GM19328 (cell line): ENCODE data around the gene SLC35A5.

ENCODE experiments used
- ATAC-seq: cut with Tn5 transposase; IDR thresholded peaks from one replicate; pipeline ENCODE4 v1.9.1; 2021; ENCODE audit warnings: mild to moderate bottlenecking, moderate library complexity; ENCODE audit not compliant: unreplicated experiment

The SLC35A5 gene

DNA sequence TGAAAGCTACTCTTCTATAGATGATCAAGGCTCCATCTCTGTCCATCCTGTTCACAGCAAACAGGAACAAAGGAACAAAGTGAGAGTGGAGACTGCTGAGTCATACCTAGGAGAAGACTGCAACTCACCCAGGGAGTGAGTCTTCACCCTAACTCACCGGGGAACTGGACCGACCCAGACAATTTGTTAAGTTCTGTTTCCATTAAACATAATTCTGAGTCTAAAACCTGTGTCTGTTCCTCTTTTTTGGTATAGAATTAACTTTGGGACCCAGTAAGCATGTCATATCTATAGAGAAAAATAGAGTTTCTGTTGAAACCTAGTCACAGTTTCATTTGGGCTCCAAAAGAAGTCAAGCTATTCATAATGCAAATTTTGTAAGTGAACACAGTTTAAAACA, 57.5 kb downstream of the SLC35A5 start:
- no peak for ATAC-seq

GRCh38 chr3:112623213-112623612, 61.4 kb downstream of the SLC35A5 start:
- no peak for ATAC-seq

DNA sequence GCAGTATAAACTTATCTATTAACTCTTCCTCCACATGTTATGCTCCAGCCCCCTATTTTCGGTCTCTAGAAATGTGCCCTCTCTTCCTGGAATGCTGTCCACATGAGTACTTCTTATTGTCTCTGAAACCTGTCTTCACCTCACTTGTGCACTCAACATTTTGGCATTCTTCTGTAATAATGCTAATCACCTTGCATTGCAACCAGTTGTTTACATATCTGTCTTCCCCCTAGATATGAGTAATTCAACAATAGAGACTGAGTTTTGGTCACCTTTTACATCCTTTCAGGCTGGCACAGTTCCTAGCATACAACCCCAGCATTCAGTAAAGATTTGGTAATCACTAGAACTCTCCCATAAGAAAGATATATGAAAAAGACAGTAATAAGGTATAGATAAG, 61.9 kb downstream of the SLC35A5 start:
- ATAC-seq: no peak

- no peak for ATAC-seq
These were observed 65.6 kb downstream of the SLC35A5 start for GRCh38 chr3:112627419-112627818.

DNA sequence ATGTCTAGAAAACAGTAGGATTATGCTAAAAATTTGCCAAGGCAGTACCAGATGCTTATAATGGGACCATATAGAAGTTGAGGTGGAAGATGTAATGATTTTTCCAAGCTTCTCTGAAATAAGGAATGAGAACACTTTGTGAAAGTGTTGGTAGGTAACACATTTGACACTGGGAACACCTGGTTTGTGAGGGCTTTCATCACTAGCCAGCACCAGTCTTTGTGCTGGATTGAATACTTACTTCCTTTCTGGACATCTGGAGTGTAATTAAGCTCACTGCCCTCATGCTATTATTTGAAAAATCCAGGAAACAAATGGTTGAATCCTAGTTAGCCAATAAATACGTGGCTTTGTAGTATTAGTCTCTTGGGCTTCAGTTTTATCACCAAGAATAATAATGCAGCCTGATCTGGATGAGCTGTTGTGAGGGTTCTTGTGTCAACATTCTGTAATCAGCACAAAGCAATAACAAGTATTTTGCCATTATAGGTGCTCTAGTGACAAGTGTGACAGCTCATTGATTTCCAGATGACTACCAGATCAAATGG, 66.1 kb downstream of the SLC35A5 start:
- no peak for ATAC-seq

DNA sequence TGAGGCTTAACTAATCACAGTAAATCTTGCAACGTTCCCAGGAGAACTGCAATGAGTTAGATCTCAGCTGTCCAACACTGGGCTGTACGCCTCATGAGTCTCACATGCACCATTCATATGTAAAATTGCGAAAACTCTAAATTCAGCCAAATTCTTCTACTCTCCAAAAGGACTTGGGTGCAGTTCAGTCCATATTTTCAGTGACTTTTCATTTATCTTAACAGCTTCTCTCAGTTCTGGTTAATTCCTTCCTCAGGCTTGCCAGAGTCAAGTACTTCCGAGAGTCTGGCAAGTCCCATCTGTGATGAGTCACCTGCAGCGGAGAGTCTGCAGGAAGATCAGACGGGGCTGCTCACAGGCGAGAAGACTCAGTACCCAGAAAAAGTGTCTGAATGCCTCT, 67.6 kb downstream of the SLC35A5 start:
- ATAC-seq: no peak

DNA sequence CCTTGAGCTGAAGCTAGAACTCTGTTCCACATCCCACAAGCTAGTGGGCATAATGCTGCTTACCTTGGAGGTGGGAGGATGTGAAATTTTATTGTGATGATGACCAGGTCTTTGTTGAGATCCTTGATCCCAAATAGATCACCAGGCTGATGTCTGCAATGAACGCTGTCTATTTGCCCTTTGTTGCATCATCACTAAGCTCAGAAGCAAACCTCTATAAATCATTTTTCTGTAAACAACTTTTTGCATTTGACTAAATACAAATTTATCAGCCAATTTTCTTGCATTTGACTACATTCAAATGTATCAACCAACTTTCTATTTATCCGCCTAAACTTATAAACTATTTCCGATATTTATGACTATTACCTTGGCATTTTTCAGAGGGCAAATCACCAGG, 69.4 kb downstream of the SLC35A5 start:
- no peak for ATAC-seq

- no peak for ATAC-seq
These were observed 70.8 kb downstream of the SLC35A5 start for GRCh38 chr3:112632596-112632995.

DNA sequence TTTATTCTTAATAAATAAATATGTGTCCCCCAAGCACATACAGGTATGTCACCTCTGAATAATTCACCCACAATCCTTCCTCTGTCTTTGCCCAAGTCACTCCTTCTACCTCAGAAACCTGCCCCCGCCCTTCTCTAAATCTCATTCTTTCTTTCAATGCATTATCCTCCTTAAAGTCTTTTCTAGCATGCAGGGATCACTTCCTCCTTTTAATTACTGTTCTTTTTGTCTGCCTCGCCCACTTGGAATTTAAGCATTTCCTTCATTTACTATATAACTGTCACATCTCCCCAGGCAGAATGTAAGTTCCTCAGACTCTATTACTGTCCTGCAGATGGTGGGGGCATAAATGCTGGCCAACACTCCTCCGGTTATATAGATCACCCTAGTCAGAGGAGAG, 71.3 kb downstream of the SLC35A5 start:
- no peak for ATAC-seq

DNA sequence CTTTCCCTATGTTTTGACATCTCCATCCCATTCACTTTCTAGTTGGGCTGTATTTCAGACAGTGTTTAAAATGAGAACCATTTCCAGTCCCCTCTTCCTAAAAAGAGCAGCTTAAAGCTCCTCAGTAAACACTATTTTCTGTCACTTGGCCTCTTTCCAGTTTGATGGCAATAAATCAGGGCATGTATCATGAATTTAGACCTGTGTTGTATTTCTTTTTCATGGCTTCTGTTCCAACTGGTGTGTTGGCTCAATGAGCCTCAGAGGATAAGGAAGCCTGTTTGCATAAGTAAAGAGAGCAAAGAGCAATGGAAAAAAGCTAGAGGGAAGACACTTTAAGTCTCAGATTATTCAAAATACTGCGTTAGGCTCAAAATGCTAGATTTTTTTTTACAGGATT, 71.9 kb downstream of the SLC35A5 start:
- ATAC-seq: no peak

DNA sequence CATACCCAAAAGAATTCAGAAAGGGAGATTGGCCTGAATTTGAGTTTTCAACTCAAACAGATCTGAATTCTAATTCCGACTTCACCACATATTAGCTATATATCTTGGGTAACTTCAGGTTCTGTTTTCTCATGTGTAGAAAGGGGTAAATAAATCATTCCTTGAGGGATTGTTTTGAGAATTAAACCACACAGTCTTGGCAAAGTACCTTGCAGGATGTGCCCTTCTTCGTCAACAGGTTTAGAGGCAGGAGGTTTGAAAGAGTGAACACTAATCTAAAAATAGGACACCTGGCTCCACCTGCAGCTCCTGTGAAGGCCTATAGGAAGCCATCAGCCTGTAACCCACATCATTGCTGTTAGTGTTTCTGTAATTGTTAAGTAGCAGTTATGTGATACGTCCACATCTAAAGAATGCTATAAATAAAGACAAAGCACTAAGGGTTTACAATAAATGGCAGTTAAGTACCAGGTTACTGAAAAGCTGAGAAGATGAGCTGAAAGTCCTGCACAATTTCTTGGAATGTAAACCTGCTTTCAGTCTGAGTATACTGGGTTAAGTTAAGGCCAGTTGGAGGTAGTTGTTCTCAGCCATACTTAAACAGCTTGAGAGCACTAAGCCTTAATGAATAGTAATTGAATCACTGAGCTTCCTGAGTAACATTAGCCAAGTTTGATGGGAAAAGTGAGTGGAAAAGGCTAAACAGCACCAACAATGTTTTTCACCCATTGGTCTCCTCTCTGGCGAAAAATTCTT, 73.1 kb downstream of the SLC35A5 start:
- ATAC-seq: no peak
